ENCODE results near the gene SOX18. TPM values are rescaled to one million over a fixed set of nuclear protein-coding genes. Genes with fewer than 3 reads are reported as not detected.
"Not testable (repeated sequence)": the region's sequence is repeated elsewhere in the genome, so short reads cannot be mapped to it uniquely, and the experiment has no call there.

SOX18 gene
- total and polyA plus RNA-seq, 2 donors: 0.66 to 17.2 TPM

- Histone ChIP-seq H3K27ac (ENCODE audit: low read depth in 1 of 2, low read length in 1 of 2) (peak overlapping the region in 1 of 2 donors; percentile 65), H3K36me3 (ENCODE audit: control insufficient read depth in 2 of 2, insufficient read depth in 2 of 2, low read length in 1 of 2) (peaks cover 67 to 76% of the 10 kb centered on the region in 2 donors), H3K9me3 (ENCODE audit: control insufficient read depth in 2 of 2, insufficient read depth in 1 of 2, low read length in 1 of 2) (peaks cover 12 to 18% of the 10 kb centered on the region in 2 donors)
- WGBS: 92% methylated on average over 11 of the region's 20 CpGs
- not testable (repeated sequence) for H3K4me1 ChIP-seq (ENCODE audit: control insufficient read depth in 2 of 2, insufficient read depth in 2 of 2, low read length in 2 of 2); DNase-seq (ENCODE audit: low read depth in 6 of 9, low spot score in 9 of 9); H3K4me3 ChIP-seq (ENCODE audit: low read length in 2 of 2); H3K27me3 ChIP-seq (ENCODE audit: control insufficient read depth in 2 of 2, insufficient read depth in 1 of 2, low read length in 1 of 2)
These were observed 36.9 kb downstream of the SOX18 start for GRCh38 chr20:64012385-64013154.

- peaks cover 68 to 76% of the 10 kb centered on the region in 2 donors for H3K36me3 ChIP-seq (ENCODE audit: control insufficient read depth in 2 of 2, insufficient read depth in 2 of 2, low read length in 1 of 2)
- H3K4me1 ChIP-seq (ENCODE audit: control insufficient read depth in 2 of 2, insufficient read depth in 2 of 2, low read length in 2 of 2): peaks cover 2 to 3% of the 10 kb centered on the region in 2 donors
- no peak overlapping the region for H3K4me3 ChIP-seq (ENCODE audit: low read length in 2 of 2)
- 97% methylated on average over 16 of the region's 16 CpGs for WGBS
- no peaks in the 10 kb centered on the region for H3K27me3 ChIP-seq (ENCODE audit: control insufficient read depth in 2 of 2, insufficient read depth in 1 of 2, low read length in 1 of 2)
- H3K27ac ChIP-seq (ENCODE audit: low read depth in 1 of 2, low read length in 1 of 2): peak overlapping the region; percentile 43 to 89
- no peak for DNase-seq (ENCODE audit: low read depth in 6 of 9, low spot score in 9 of 9)
- H3K9me3 ChIP-seq (ENCODE audit: control insufficient read depth in 2 of 2, insufficient read depth in 1 of 2, low read length in 1 of 2): peaks cover 12 to 18% of the 10 kb centered on the region in 2 donors
These were observed 38.1 kb downstream of the SOX18 start for GRCh38 chr20:64011366-64011779.

GRCh38 chr20:64010711-64011237, 38.7 kb downstream of the SOX18 start:
- WGBS: 97% methylated on average over 8 of the region's 8 CpGs
- H3K4me1 ChIP-seq (ENCODE audit: control insufficient read depth in 2 of 2, insufficient read depth in 2 of 2, low read length in 2 of 2): peaks cover 2 to 3% of the 10 kb centered on the region in 2 donors
- peaks cover 68 to 78% of the 10 kb centered on the region in 2 donors for H3K36me3 ChIP-seq (ENCODE audit: control insufficient read depth in 2 of 2, insufficient read depth in 2 of 2, low read length in 1 of 2)
- DNase-seq (ENCODE audit: low read depth in 6 of 9, low spot score in 9 of 9): no peak
- no peak overlapping the region for H3K4me3 ChIP-seq (ENCODE audit: low read length in 2 of 2)
- peaks cover 12 to 18% of the 10 kb centered on the region in 2 donors for H3K9me3 ChIP-seq (ENCODE audit: control insufficient read depth in 2 of 2, insufficient read depth in 1 of 2, low read length in 1 of 2)
- no peaks in the 10 kb centered on the region for H3K27me3 ChIP-seq (ENCODE audit: control insufficient read depth in 2 of 2, insufficient read depth in 1 of 2, low read length in 1 of 2)
- peak overlapping the region in 1 of 2 donors; percentile 89 for H3K27ac ChIP-seq (ENCODE audit: low read depth in 1 of 2, low read length in 1 of 2)

- WGBS: 74% methylated on average over 13 of the region's 13 CpGs
- DNase-seq (ENCODE audit: low read depth in 6 of 9, low spot score in 9 of 9): no peak
- peaks cover 12 to 18% of the 10 kb centered on the region in 2 donors for H3K9me3 ChIP-seq (ENCODE audit: control insufficient read depth in 2 of 2, insufficient read depth in 1 of 2, low read length in 1 of 2)
- H3K4me1 ChIP-seq (ENCODE audit: control insufficient read depth in 2 of 2, insufficient read depth in 2 of 2, low read length in 2 of 2): peaks cover 2 to 3% of the 10 kb centered on the region in 2 donors
- H3K27ac ChIP-seq (ENCODE audit: low read depth in 1 of 2, low read length in 1 of 2): peak overlapping the region in 1 of 2 donors; percentile 15
- no peak overlapping the region for H3K4me3 ChIP-seq (ENCODE audit: low read length in 2 of 2)
- H3K27me3 ChIP-seq (ENCODE audit: control insufficient read depth in 2 of 2, insufficient read depth in 1 of 2, low read length in 1 of 2): no peaks in the 10 kb centered on the region
- peaks cover 68 to 78% of the 10 kb centered on the region in 2 donors for H3K36me3 ChIP-seq (ENCODE audit: control insufficient read depth in 2 of 2, insufficient read depth in 2 of 2, low read length in 1 of 2)
These were observed 39.5 kb downstream of the SOX18 start for GRCh38 chr20:64009811-64010387.

GRCh38 chr20:64006902-64007301, 42.5 kb downstream of the SOX18 start:
- peaks cover 76 to 81% of the 10 kb centered on the region in 2 donors for H3K36me3 ChIP-seq (ENCODE audit: control insufficient read depth in 2 of 2, insufficient read depth in 2 of 2, low read length in 1 of 2)
- 98% methylated on average over 3 of the region's 3 CpGs for WGBS

GRCh38 chr20:64006490-64006889, 42.9 kb downstream of the SOX18 start:
- H3K27ac ChIP-seq (ENCODE audit: low read depth in 1 of 2, low read length in 1 of 2): no peak overlapping the region
- no peaks in the 10 kb centered on the region for H3K27me3 ChIP-seq (ENCODE audit: control insufficient read depth in 2 of 2, insufficient read depth in 1 of 2, low read length in 1 of 2)
- no peak overlapping the region for H3K4me3 ChIP-seq (ENCODE audit: low read length in 2 of 2)
- no peak for DNase-seq (ENCODE audit: low read depth in 6 of 9, low spot score in 9 of 9)
- 95% methylated on average over 10 of the region's 10 CpGs for WGBS
- peaks cover 78 to 83% of the 10 kb centered on the region in 2 donors for H3K36me3 ChIP-seq (ENCODE audit: control insufficient read depth in 2 of 2, insufficient read depth in 2 of 2, low read length in 1 of 2)
- peaks cover 11 to 17% of the 10 kb centered on the region in 2 donors for H3K9me3 ChIP-seq (ENCODE audit: control insufficient read depth in 2 of 2, insufficient read depth in 1 of 2, low read length in 1 of 2)
- H3K4me1 ChIP-seq (ENCODE audit: control insufficient read depth in 2 of 2, insufficient read depth in 2 of 2, low read length in 2 of 2): peaks cover 0 to 3% of the 10 kb centered on the region in 2 donors

More at GRCh38 chr20:64006902-64007301, 42.5 kb downstream of the SOX18 start:
- Histone ChIP-seq H3K9me3 (ENCODE audit: control insufficient read depth in 2 of 2, insufficient read depth in 1 of 2, low read length in 1 of 2) (peaks cover 12 to 18% of the 10 kb centered on the region in 2 donors), H3K4me1 (ENCODE audit: control insufficient read depth in 2 of 2, insufficient read depth in 2 of 2, low read length in 2 of 2) (peaks cover 0 to 3% of the 10 kb centered on the region in 2 donors), H3K27ac (ENCODE audit: low read depth in 1 of 2, low read length in 1 of 2) (no peak overlapping the region), H3K27me3 (ENCODE audit: control insufficient read depth in 2 of 2, insufficient read depth in 1 of 2, low read length in 1 of 2) (no peaks in the 10 kb centered on the region), H3K4me3 (ENCODE audit: low read length in 2 of 2) (no peak overlapping the region)
- DNase-seq (ENCODE audit: low read depth in 6 of 9, low spot score in 9 of 9): no peak

GRCh38 chr20:64005394-64005793, 44.0 kb downstream of the SOX18 start:
- no peak overlapping the region for H3K4me3 ChIP-seq (ENCODE audit: low read length in 2 of 2)
- WGBS: 93% methylated on average over 6 of the region's 6 CpGs
- no peaks in the 10 kb centered on the region for H3K27me3 ChIP-seq (ENCODE audit: control insufficient read depth in 2 of 2, insufficient read depth in 1 of 2, low read length in 1 of 2)
- H3K27ac ChIP-seq (ENCODE audit: low read depth in 1 of 2, low read length in 1 of 2): peak overlapping the region in 1 of 2 donors; percentile 25
- peaks cover 4 to 8% of the 10 kb centered on the region in 2 donors for H3K9me3 ChIP-seq (ENCODE audit: control insufficient read depth in 2 of 2, insufficient read depth in 1 of 2, low read length in 1 of 2)
- no peak for DNase-seq (ENCODE audit: low read depth in 6 of 9, low spot score in 9 of 9)
- H3K4me1 ChIP-seq (ENCODE audit: control insufficient read depth in 2 of 2, insufficient read depth in 2 of 2, low read length in 2 of 2): no peaks in the 10 kb centered on the region
- H3K36me3 ChIP-seq (ENCODE audit: control insufficient read depth in 2 of 2, insufficient read depth in 2 of 2, low read length in 1 of 2): peaks cover 76 to 83% of the 10 kb centered on the region in 2 donors

GRCh38 chr20:64003960-64004725, 45.3 kb downstream of the SOX18 start:
- DNase-seq (ENCODE audit: low read depth in 6 of 9, low spot score in 9 of 9): no peak
- H3K9me3 ChIP-seq (ENCODE audit: control insufficient read depth in 2 of 2, insufficient read depth in 1 of 2, low read length in 1 of 2): peaks cover 4 to 8% of the 10 kb centered on the region in 2 donors
- H3K27me3 ChIP-seq (ENCODE audit: control insufficient read depth in 2 of 2, insufficient read depth in 1 of 2, low read length in 1 of 2): no peaks in the 10 kb centered on the region
- H3K27ac ChIP-seq (ENCODE audit: low read depth in 1 of 2, low read length in 1 of 2): no peak overlapping the region
- H3K4me1 ChIP-seq (ENCODE audit: control insufficient read depth in 2 of 2, insufficient read depth in 2 of 2, low read length in 2 of 2): no peaks in the 10 kb centered on the region
- peaks cover 79 to 83% of the 10 kb centered on the region in 2 donors for H3K36me3 ChIP-seq (ENCODE audit: control insufficient read depth in 2 of 2, insufficient read depth in 2 of 2, low read length in 1 of 2)
- 94% methylated on average over 7 of the region's 7 CpGs for WGBS
- H3K4me3 ChIP-seq (ENCODE audit: low read length in 2 of 2): no peak overlapping the region
